Measurements from ENCODE around the gene TEX13B.

DNA sequence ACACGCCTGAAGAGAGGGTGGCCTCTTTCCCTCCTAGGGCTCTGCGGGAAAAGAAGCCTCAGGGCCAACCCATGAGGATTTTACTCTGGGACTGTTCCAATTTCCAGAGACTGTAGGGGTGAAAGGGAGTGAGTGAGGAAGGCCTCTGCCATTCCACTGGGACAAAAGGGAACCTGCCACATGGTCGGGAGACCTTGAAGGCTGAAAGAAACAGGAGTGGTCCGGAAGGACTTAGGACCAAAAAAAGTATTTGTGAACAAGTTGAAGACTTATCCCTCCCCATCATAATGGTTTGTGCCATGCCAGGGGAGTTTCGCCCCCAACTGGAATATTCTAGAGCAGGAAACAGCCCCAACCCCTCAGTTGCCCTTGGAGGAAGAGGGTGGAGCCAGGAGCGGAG is at the start of gene TEX13B:
- TF ChIP-seq POLR2AphosphoS5 (IDR thresholded peaks at IDR 0.05; ENCODE audit: low read depth, low read length) = no peak
- no peak for TF ChIP-seq TAF1 (IDR thresholded peaks at IDR 0.05; ENCODE audit: borderline replicate concordance, insufficient read depth, low read length)
